Keratinocyte (primary cell): ENCODE data around the gene SPRYD3. TPM values are rescaled to one million over a fixed set of nuclear protein-coding genes. Genes with fewer than 3 reads are reported as not detected.

Experiments used
- DNase-seq: peaks from one replicate; pipeline ENCODE4 v3.0.0-alpha.2; 2011; ENCODE audit warnings: low read depth, missing footprints, low spot score
- FAIRE-seq: peaks from 2 replicates; lab custom pipeline; 2011; peaks lifted over from hg19 to GRCh38; lab: Jason Lieb, UNC
- H2AFZ ChIP-seq: 2 replicates; pipeline ENCODE4 v1.6.0; 2012; ENCODE audit warnings: low read length, control low read depth, inconsistent platforms; ENCODE audit not compliant: control insufficient read depth
- H3K27ac ChIP-seq: 2 replicates; pipeline ENCODE4 v1.5.1; 2011; ENCODE audit warnings: low read length; ENCODE audit not compliant: control insufficient read depth, insufficient read depth
- H3K27me3 ChIP-seq: 3 replicates; pipeline ENCODE4 v1.6.0; 2011; ENCODE audit warnings: low read length; ENCODE audit not compliant: control insufficient read depth, insufficient read depth; ENCODE audit errors: extremely low read depth
- H3K36me3 ChIP-seq, 2 experiments: 2 replicates in 1 of 2; 3 replicates in 1 of 2; pipeline ENCODE4 v1.5.1; 2011; ENCODE audit warnings: low read length in 2 of 2, mild to moderate bottlenecking in 1 of 2; ENCODE audit not compliant: control insufficient read depth in 2 of 2, insufficient read depth in 2 of 2; ENCODE audit errors: extremely low read depth in 1 of 2
- H3K4me1 ChIP-seq: 3 replicates; pipeline ENCODE4 v1.5.1; 2011; ENCODE audit warnings: low read length; ENCODE audit not compliant: control insufficient read depth, insufficient read depth; ENCODE audit errors: extremely low read depth
- H3K4me2 ChIP-seq: 3 replicates; pipeline ENCODE4 v1.6.0; 2011; ENCODE audit warnings: low read depth, low read length; ENCODE audit not compliant: control insufficient read depth, insufficient read depth; ENCODE audit errors: extremely low read depth
- H3K4me3 ChIP-seq, 3 experiments: fragments of 200-600 bp in 1 of 3; sonication (generic) in 1 of 3; 2 replicates in 2 of 3; 3 replicates in 1 of 3; pipeline ENCODE4 v1.5.1; 2011 to 2016; ENCODE audit warnings: low read length in 3 of 3, mild to moderate bottlenecking in 3 of 3, control low read depth in 2 of 3, inconsistent platforms in 1 of 3, low read depth in 1 of 3, mixed read lengths in 1 of 3, mixed run types in 1 of 3, moderate library complexity in 1 of 3; ENCODE audit not compliant: control insufficient read depth in 2 of 3, insufficient read depth in 2 of 3; ENCODE audit errors: extremely low read depth in 1 of 3
- H3K79me2 ChIP-seq: 2 replicates; pipeline ENCODE4 v1.6.0; 2012; ENCODE audit warnings: low read length; ENCODE audit not compliant: control insufficient read depth, insufficient read depth
- H3K9ac ChIP-seq: 3 replicates; pipeline ENCODE4 v1.6.0; 2011; ENCODE audit warnings: low read length; ENCODE audit not compliant: control insufficient read depth, insufficient read depth; ENCODE audit errors: extremely low read depth
- H3K9me1 ChIP-seq: 3 replicates; pipeline ENCODE4 v1.6.0; 2011; ENCODE audit warnings: low read length; ENCODE audit not compliant: control insufficient read depth, insufficient read depth; ENCODE audit errors: extremely low read depth
- H3K9me3 ChIP-seq: 2 replicates; pipeline ENCODE4 v1.5.1; 2012; ENCODE audit warnings: low read depth, low read length; ENCODE audit not compliant: control insufficient read depth
- H4K20me1 ChIP-seq: 3 replicates; pipeline ENCODE4 v1.6.0; 2011; ENCODE audit warnings: low read length; ENCODE audit not compliant: control insufficient read depth, insufficient read depth; ENCODE audit errors: extremely low read depth
- EZH2 ChIP-seq: IDR thresholded peaks from one replicate; pipeline ENCODE4 v1.6.1; 2012; ENCODE audit warnings: inconsistent platforms, mild to moderate bottlenecking, low read length, moderate library complexity
- dilution Hi-C: fragments of 300-500 bp; cut with MboI; formaldehyde crosslinking; loops from one replicate; pipeline ENCODE4 v1.7.0; 2020; ENCODE audit warnings: low sequenced_read_pairs; ENCODE audit not compliant: extremely low pct_ligation_motif_present
- polyA plus RNA-seq, 5 experiments: library from polyadenylated mRNA; depleted of rRNA in 3 of 5; stranded (reverse) in 3 of 5; stranded (forward) in 1 of 5; unstranded in 1 of 5; fragments of >200 nt; gene quantifications; 1 replicate in 1 of 5; 2 replicates in 3 of 5; 3 replicates in 1 of 5; pipeline versions ENCODE4 v1.2.1 to v1.2.3, GENCODE V29; 2011 to 2012; ENCODE audit warnings: missing spikeins in 2 of 5, low read depth in 1 of 5, low replicate concordance in 1 of 5
- TF ChIP-seq, protein P1 (sequence below), 3 experiments: IDR thresholded peaks in 1 of 3; conservative IDR thresholded peaks in 1 of 3; optimal IDR thresholded peaks in 1 of 3; 2 replicates in 2 of 3; 3 replicates in 1 of 3; pipeline versions ENCODE3 to v1.5.1; 2011; ENCODE audit warnings: low read length in 3 of 3, mild to moderate bottlenecking in 3 of 3, moderate library complexity in 2 of 3, control low read depth in 1 of 3, inconsistent platforms in 1 of 3; ENCODE audit not compliant: insufficient read depth in 2 of 3; ENCODE audit errors: extremely low read depth in 1 of 3

SPRYD3 gene
- polyA plus RNA-seq, 1 donor (not counting 4 experiments of a cell fraction or from before 2014, with no cell fraction given): 27.5 TPM

DNA sequence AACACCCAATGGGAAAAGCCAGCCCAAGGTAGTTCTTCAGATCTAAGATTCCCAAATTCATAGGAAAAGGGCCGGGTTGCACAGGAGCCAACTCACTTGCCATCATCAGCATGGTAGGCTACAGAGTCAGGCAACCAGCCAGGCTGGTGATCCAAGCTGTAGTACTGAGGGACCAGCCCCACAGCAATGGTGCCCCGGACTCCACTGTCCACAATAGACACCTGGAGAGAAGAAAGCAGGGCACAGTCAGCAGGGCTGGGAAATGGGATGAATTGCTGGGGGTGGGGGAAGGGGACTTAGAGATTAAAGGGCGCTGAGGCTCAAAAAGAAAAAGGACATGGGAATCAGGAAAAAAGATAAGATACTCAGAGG, 4.2 kb downstream of the SPRYD3 start:
- H3K27me3 ChIP-seq: no peaks in the 10 kb centered on the region
- no peak overlapping the region for H3K4me3 ChIP-seq
- no peak overlapping the region for H3K4me2 ChIP-seq
- TF ChIP-seq EZH2: no peak
- TF ChIP-seq, protein P1, sequence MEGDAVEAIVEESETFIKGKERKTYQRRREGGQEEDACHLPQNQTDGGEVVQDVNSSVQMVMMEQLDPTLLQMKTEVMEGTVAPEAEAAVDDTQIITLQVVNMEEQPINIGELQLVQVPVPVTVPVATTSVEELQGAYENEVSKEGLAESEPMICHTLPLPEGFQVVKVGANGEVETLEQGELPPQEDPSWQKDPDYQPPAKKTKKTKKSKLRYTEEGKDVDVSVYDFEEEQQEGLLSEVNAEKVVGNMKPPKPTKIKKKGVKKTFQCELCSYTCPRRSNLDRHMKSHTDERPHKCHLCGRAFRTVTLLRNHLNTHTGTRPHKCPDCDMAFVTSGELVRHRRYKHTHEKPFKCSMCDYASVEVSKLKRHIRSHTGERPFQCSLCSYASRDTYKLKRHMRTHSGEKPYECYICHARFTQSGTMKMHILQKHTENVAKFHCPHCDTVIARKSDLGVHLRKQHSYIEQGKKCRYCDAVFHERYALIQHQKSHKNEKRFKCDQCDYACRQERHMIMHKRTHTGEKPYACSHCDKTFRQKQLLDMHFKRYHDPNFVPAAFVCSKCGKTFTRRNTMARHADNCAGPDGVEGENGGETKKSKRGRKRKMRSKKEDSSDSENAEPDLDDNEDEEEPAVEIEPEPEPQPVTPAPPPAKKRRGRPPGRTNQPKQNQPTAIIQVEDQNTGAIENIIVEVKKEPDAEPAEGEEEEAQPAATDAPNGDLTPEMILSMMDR (optimal IDR thresholded peaks at IDR 0.05 in 1 of 3, IDR thresholded peaks at IDR 0.05 in 1 of 3, conservative IDR thresholded peaks at IDR 0.05 in 1 of 3; ENCODE audit: extremely low read depth in 1 of 3, insufficient read depth in 2 of 3, low read length in 3 of 3): no peak
- H4K20me1 ChIP-seq: no peaks in the 10 kb centered on the region
- peaks cover 25 to 31% of the 10 kb centered on the region in 2 experiments for H3K36me3 ChIP-seq
- H3K4me1 ChIP-seq: peaks cover 24% of the 10 kb centered on the region
- no peak for FAIRE-seq
- dilution Hi-C loops: no loop called here
- H3K9me3 ChIP-seq: no peaks in the 10 kb centered on the region
- peaks cover 11% of the 10 kb centered on the region for H3K79me2 ChIP-seq
- DNase-seq: no peak
- H2AFZ ChIP-seq: no peak overlapping the region
- H3K27ac ChIP-seq: no peak overlapping the region
- peaks cover 7% of the 10 kb centered on the region for H3K9me1 ChIP-seq
- H3K9ac ChIP-seq: no peak overlapping the region

DNA sequence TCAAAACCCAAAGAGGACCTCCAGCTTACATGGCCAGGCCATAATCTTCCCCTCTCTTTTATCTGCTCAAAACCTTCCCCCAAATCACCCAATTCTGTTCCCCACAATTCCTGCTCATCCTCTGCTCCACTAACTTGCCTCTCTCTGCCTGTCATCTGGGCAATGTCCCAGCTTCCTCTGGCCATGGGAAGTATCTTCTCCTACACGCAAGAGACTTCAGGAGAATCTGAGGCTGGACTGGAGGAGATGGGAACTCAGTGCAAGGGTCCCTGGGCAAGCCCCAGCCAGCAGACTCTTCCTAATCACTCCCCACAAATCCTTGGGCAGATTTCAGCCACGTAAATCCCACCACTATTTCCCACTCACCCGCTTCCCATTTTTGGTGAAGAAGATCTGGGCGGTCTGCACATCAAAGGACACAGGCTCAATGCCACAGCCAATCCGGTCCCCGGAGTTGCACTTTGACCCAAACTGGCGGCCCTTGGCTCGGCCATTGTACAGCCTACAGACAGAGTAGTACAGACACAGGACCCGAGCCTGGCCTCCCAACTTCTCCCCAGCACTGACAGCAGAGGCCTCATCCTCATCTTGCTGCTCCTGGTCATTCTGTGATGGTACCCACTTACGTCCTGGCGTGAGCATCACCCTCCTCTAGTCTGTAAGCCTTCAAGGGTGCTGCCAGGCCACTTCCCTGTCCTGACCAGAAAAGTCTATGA, 4.7 kb downstream of the SPRYD3 start:
- no peak for FAIRE-seq
- peaks cover 26 to 31% of the 10 kb centered on the region in 2 experiments for H3K36me3 ChIP-seq
- TF ChIP-seq EZH2: no peak
- TF ChIP-seq, protein P1 (optimal IDR thresholded peaks at IDR 0.05 in 1 of 3, IDR thresholded peaks at IDR 0.05 in 1 of 3, conservative IDR thresholded peaks at IDR 0.05 in 1 of 3; ENCODE audit: extremely low read depth in 1 of 3, insufficient read depth in 2 of 3, low read length in 3 of 3): no peak
- no peaks in the 10 kb centered on the region for H3K27me3 ChIP-seq
- peaks cover 11% of the 10 kb centered on the region for H3K79me2 ChIP-seq
- H3K4me3 ChIP-seq: no peak overlapping the region
- no peak overlapping the region for H3K27ac ChIP-seq
- no peak overlapping the region for H3K4me2 ChIP-seq
- H3K9me1 ChIP-seq: peaks cover 7% of the 10 kb centered on the region
- no peaks in the 10 kb centered on the region for H4K20me1 ChIP-seq
- H3K9me3 ChIP-seq: no peaks in the 10 kb centered on the region
- no peak overlapping the region for H3K9ac ChIP-seq
- dilution Hi-C loops: no loop called here
- peaks cover 21% of the 10 kb centered on the region for H3K4me1 ChIP-seq
- no peak for DNase-seq
- no peak overlapping the region for H2AFZ ChIP-seq
